ENCODE measurements around the gene LPO. TPM values are rescaled to one million over a fixed set of nuclear protein-coding genes. Genes with fewer than 3 reads are reported as not detected.

The LPO gene
- total RNA-seq, 1 donor from 2014 or later: not detected

DNA sequence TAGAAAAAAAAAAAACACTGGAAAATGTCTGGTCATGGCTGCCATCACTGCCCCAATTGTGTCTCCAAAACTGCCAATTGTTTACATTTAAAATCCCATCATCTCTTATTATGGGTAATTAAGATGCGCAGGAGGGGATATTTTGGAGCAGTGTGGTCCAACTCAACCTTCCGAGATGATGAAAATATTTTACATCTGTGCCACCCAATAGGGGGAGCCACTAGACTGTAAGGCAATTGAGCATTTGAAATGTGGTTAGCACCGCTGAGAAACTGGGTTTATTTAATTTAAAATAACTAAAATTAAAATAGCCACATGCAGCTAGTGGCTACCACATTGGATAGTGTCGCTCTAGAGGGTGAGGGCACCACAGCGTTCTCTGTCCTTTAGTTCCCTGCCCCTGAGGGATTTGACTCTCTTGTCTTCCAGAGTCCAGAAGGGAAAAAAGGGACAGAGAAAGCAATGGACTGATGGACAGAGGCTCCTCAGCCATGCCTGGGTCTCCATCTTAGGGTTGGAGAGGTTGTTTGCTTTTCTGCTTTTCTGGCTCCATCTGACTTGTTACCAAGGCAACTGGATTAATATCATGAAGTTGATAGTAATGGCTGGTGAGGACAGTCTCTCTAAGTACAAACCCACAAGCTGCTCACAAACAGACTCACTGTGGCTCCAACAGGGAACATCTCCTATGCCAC is 38.9 kb downstream of the LPO start:
- no peak overlapping the region for H3K4me3 ChIP-seq (ENCODE audit: low read depth, low read length)
- TF ChIP-seq, protein P1, sequence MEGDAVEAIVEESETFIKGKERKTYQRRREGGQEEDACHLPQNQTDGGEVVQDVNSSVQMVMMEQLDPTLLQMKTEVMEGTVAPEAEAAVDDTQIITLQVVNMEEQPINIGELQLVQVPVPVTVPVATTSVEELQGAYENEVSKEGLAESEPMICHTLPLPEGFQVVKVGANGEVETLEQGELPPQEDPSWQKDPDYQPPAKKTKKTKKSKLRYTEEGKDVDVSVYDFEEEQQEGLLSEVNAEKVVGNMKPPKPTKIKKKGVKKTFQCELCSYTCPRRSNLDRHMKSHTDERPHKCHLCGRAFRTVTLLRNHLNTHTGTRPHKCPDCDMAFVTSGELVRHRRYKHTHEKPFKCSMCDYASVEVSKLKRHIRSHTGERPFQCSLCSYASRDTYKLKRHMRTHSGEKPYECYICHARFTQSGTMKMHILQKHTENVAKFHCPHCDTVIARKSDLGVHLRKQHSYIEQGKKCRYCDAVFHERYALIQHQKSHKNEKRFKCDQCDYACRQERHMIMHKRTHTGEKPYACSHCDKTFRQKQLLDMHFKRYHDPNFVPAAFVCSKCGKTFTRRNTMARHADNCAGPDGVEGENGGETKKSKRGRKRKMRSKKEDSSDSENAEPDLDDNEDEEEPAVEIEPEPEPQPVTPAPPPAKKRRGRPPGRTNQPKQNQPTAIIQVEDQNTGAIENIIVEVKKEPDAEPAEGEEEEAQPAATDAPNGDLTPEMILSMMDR (conservative IDR thresholded peaks at IDR 0.05; ENCODE audit: low read depth, low read length): peak; percentile 60
- DNase-seq (ENCODE audit: low read depth): no peak

- DNase-seq (ENCODE audit: low read depth): no peak
- TF ChIP-seq, protein P1 (conservative IDR thresholded peaks at IDR 0.05; ENCODE audit: low read depth, low read length): no peak
- no peak overlapping the region for H3K4me3 ChIP-seq (ENCODE audit: low read depth, low read length)
These were observed 39.6 kb downstream of the LPO start for GRCh38 chr17:58277802-58278595.

DNA sequence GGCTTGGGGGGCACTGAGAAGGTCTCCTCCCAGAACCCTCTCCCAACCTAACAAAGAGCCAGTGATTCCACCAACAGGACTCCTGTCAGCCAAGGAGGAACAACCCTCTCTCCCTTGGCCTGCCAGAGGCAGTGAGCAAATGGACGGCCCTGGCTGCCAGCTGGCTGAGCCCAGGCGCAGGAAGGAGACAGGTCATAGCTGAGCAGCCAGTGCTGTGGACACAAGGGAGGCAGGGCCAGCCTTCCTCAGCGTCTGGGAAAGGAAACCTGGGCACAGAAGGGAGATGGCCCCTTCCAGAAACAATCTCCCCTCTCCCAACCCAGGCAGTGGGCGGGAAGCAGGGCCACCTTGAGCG is 40.3 kb downstream of the LPO start:
- H3K4me3 ChIP-seq (ENCODE audit: low read depth, low read length): peak overlapping the region; percentile 15
- TF ChIP-seq, protein P1 (conservative IDR thresholded peaks at IDR 0.05; ENCODE audit: low read depth, low read length): no peak
- DNase-seq (ENCODE audit: low read depth): no peak

DNA sequence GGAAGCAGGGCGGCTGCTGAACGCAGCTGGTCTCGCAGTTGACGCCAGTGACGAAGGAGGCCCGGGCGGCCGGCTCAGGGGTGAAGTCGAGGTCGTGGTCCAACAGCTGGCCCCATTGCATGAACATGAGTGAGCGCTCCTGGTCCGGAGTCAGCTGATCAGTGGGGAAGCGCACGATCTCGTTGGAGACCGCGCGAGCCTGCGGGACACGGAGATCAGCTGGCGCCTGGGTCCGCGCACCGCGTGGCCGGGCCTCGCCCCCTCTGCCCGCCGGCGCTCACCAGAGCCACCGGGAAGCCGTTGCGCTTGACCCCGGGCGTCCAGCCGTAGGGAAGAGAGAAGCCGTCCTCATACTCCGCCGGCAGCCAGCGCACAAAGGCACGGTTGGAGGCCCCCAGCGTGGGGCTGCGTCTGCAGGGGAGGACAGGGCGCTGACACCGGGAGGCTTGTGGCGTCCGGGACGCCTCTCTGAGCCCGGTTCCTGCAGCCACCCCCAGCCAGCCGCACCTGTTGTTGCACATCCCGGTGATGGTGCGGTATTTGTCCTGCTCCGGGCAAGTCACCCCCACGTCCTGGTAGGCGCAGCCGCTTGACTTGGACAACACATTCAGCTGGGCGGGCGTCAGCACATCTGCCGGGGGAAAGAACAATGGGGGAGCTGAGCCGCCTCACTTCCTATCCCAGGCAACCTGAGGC is 40.8 kb downstream of the LPO start:
- peak overlapping the region; percentile 15 for H3K4me3 ChIP-seq (ENCODE audit: low read depth, low read length)
- TF ChIP-seq, protein P1 (conservative IDR thresholded peaks at IDR 0.05; ENCODE audit: low read depth, low read length): no peak
- DNase-seq (ENCODE audit: low read depth): no peak

GRCh38 chr17:58279736-58280479 is 41.5 kb downstream of the LPO start:
- TF ChIP-seq, protein P1 (conservative IDR thresholded peaks at IDR 0.05; ENCODE audit: low read depth, low read length): no peak
- no peak for DNase-seq (ENCODE audit: low read depth)
- no peak overlapping the region for H3K4me3 ChIP-seq (ENCODE audit: low read depth, low read length)

GRCh38 chr17:58280480-58281217 is 42.3 kb downstream of the LPO start, which contains the start of gene MPO:
MPO (minus strand) TSS chr17:58280935; CDS start chr17:58280758, 177 bp downstream.
- no peak for DNase-seq (ENCODE audit: low read depth)
- H3K4me3 ChIP-seq (ENCODE audit: low read depth, low read length): no peak within 1 kb of the TSS
- TF ChIP-seq, protein P1 (conservative IDR thresholded peaks at IDR 0.05; ENCODE audit: low read depth, low read length): no peak

All from epithelial cell of proximal tubule (primary cell).